Stimulated activated CD4-positive, alpha-beta T cell treated with anti-CD3 and anti-CD28 coated beads, Interleukin-12 subunit alpha, Interleukin-12 subunit beta, amount 100 ng/mL, for 24 hours (primary cell): ENCODE data around the gene ZNRF3.

Source experiments
- DNase-seq, 2 experiments: peaks; one replicate each; pipeline ENCODE4 v3.0.0-alpha.2; 2020; ENCODE audit warnings: low read depth in 2 of 2

The ZNRF3 gene

GRCh38 chr22:28952857-28953256, 69.5 kb downstream of the ZNRF3 start:
- no peak for DNase-seq

GRCh38 chr22:28953403-28953802, 70.0 kb downstream of the ZNRF3 start:
- no peak for DNase-seq

- no peak for DNase-seq
These were observed 70.9 kb downstream of the ZNRF3 start for GRCh38 chr22:28953976-28954880.

- peak; percentile 49 to 81 for DNase-seq
These were observed 72.4 kb downstream of the ZNRF3 start for GRCh38 chr22:28955817-28956216.

- DNase-seq, result no peak
These were observed 73.1 kb downstream of the ZNRF3 start for GRCh38 chr22:28956506-28956905.

DNA sequence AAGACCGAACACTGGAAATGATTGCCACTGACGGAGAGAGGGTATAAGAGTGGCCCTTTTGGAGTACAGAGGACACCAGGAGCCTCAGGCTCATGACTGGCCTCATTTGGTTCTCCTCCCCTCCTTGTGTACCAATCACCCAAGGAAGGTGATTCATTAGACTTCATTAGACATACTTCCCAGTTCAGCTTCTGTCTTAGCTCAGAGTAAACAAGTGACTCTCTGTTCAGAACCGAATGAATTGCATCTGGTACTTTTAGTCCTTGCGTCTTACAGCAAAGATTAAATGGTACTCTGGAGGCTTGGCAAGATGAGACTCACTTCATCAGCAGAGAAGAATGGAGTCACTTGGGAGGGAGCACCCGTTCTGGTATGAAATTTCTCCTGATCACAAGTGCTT, 75.2 kb downstream of the ZNRF3 start:
- DNase-seq, result no peak

- DNase-seq, result no peak
These were observed 78.7 kb downstream of the ZNRF3 start for GRCh38 chr22:28962042-28962554.

DNA sequence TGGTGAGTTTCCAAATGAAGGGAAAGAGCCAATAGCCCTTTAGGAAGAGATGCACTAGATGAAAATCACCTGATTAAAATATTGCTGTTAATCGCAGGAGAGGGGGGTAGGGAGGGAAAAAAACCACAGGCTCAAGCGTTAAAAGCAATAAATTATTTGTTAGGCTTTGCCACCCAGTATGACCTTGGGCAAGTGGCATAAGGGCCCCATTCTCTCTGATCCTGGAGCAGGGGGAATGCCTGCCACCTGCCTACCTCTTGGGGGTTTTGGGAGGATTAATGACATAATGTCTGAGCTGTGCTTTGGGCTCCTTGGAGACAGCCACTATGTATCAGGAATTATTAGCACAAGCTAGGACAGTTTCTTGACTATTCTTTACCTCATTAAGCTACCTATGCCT, 80.0 kb downstream of the ZNRF3 start:
- DNase-seq, result no peak

DNA sequence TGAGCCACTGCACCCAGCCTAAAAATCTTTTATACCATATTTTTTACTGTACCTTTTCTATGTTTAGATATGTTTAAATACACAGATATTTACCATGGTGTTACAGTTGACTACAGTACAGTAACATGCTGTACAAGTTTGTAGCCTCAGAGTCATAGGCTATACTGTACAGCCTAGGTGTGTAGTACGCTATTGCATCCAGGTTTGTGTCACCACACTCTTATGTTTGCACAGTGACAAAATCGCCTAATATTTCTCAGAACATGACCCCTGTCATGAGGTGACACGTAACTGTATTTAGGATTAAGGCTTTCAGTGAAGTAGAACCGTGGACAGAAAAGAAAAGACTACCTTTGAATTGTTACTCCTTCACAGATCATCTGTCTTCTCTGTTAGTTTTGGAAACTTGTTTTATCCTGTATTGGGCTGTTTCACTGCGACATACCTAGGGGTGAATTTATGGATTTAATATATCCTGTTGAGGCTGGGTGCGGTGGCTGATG, 83.8 kb downstream of the ZNRF3 start:
- no peak for DNase-seq

GRCh38 chr22:28967969-28968368, 84.6 kb downstream of the ZNRF3 start:
- DNase-seq, result no peak

DNA sequence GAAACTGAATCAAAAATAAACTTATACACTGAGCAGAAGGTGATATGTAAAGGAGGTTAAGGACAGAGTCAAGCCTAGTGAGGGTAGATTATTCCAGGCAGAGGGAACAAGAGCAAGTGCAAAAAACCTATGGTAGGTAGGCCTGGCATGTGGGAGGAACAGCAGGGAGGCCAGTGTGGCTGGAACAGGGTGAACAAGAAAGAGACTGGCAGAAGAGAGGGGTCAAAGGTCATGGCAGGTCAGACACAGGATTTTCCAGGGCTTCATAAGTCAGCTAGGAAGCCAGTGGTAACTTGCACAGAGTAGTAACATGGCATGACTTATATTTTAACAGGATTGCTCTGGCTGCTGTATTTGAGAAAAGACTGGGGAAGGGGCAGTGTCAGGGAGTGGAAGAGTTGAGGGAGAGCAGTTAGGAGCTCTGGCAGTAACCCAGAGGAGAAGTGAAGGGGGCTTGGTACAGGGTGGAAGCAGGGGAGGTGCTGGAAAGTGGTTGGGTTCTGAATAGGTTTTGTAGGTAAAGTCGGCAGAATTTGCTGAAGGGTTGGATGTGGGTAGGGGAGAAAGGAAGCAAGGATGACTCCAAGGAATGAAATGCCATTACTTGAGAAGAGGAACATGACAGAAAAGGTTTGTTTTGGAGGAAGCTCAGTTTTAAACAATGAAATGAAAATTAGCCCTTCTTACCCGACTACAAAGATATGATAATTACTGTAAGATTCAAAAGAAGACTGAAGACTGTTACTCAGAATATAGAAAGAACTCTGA, 86.2 kb downstream of the ZNRF3 start:
- DNase-seq, result no peak

GRCh38 chr22:28973352-28973751, 90.0 kb downstream of the ZNRF3 start:
- no peak for DNase-seq

- DNase-seq, result no peak
These were observed 93.7 kb downstream of the ZNRF3 start for GRCh38 chr22:28977060-28977459.

DNA sequence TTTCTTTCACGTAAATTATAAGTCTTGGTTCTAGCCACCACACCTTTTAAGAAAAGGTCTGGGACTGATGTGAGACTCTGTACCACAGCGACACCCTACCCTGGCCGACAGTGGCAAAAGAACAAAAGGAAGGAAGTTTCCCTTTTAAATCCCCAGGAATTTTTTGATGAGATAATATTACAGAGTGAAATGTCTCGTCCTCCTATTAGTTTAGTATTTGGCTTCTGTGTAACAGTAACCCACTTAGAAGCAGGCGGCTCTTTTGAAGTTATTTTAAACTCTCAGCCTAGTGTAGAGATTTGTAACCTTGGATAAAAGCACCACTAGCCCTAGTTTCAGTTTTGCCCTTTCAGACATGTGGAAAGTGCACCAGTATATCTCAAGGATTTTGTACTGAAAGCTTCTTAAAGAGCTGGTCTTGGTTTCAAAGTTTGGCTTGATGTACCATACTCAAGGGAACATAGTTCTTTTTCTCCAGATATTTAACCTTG, 94.2 kb downstream of the ZNRF3 start:
- no peak for DNase-seq

GRCh38 chr22:28978158-28978557, 94.8 kb downstream of the ZNRF3 start:
- no peak for DNase-seq

DNA sequence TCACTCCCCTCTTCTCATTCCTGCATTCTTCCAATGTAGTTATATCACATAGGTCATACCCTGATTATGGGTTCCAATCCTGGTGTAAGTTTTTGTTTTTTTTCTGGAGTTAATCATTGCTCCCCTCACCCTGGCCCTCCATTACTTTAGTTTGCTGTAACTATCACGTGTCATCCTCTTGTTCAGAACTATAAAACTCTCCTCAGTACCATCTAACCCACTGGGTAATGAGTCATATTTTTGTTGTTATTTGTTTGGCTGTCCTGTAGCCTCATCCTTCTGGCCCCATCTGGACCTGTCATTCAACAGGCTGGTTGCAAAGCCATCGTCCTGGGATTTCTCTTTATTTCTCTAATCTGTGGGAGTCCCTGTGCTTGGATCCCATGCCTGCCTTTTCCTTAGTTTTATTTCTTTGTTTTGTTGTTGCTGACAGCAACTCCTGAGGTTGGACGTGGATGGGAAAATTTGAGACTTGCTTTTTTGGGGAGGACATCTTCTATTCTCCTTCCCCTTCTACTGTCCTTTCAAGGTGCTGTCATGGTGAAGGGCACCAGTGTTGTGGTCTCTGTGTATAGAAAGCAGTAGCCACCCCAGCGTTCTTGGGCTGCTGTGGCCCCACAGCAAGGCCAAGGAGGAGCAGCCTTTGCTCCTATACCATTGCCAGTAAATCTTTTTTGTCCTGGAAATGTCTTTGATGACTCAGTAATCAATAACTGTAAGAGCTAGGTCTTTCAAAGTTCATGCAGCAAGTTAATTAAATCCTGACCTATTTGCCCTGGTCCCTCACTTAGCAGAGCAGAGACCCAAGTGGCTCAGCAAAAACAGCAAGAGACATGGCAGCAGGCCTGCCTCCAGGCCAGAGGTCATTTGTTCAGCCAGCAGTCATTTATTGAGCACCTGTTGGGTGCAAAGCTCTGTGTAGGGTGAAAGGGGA, 95.8 kb downstream of the ZNRF3 start:
- DNase-seq, result no peak

GRCh38 chr22:28980326-28980725, 97.0 kb downstream of the ZNRF3 start:
- DNase-seq, result no peak

- no peak for DNase-seq
These were observed 98.6 kb downstream of the ZNRF3 start for GRCh38 chr22:28981818-28982499.

DNA sequence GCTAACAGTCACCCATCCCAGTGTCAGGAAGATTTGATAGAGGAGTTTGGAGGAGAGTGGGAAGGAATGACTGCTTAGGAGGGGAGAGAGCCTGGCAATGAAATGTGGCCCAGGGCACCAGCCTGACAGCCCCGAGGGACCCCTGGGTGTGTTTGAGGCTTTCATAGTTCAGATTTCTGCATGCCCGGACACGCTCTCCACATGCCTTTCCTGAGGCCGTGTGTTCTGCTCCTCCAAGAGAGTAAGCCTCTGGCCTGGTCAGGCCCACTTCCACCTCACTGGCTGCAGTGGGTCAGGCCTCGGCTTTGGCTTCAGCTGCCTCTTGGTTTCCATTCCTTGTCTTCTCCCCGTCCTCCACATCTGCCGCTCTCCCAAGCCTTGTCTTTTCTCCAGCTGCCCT, 99.8 kb downstream of the ZNRF3 start:
- DNase-seq, result no peak

- no peak for DNase-seq
These were observed 100.5 kb downstream of the ZNRF3 start for GRCh38 chr22:28983788-28984441.
